Vein endothelial cell (primary cell): Measurements from ENCODE around the gene GPN2. TPM values are rescaled to one million over a fixed set of nuclear protein-coding genes. Genes with fewer than 3 reads are reported as not detected.

ENCODE experiments used
- total RNA-seq: library from RNA; depleted of rRNA; stranded (reverse); fragments of >200 nt; gene quantifications from 2 replicates; pipeline ENCODE4 v1.2.3, GENCODE V29; 2012

Gene GPN2
- 10.8 and 13.1 TPM in 2 replicates for total RNA-seq

DNA sequence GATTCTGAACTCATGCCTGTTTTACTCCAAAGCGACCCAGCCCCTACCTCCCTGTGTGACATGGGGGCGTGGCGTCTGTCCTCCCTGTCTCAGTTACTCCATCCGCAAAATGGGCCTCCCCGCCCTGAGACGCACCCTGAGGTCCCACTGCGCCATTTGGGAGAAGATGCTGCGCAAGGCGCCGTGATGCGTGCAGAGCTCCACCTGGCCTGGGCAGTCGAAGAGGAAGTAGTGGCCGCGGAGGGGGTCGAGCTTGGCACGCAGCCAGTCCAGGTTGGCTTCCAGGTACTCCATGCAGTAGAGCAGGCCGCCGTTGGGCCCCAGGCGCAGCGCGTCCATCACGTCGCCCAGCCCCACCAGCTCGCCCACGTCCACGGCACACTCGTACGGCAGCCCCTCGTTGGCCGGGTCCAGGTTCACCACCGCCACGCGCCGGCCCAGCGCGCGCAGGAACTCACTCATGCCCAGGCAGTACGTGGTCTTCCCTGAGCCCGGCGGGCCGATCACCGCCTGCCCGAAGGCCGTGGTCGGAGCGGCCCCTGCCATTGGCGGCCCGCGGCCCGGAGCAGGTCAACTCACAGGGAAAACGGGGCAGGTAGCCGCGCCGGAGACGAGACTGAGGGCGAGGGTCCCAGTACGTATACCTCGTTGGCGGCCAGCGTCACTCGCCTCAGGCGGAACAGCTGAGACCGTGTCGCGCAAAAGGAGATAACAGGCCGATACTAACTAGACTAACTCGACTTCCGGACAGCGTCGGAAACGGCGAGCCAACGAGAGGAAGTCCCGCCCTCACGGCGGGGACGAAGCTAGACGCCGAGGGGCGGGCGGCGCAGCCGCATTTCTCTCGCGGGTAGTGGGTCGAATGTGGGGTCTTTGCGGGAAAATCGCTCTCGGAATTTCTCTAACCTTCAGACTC is at the start of gene GPN2:
TSS of gene GPN2 (minus strand) at position 733 of the 916 bp plus-strand sequence. CDS start at position 546, 187 bp downstream.

DNA sequence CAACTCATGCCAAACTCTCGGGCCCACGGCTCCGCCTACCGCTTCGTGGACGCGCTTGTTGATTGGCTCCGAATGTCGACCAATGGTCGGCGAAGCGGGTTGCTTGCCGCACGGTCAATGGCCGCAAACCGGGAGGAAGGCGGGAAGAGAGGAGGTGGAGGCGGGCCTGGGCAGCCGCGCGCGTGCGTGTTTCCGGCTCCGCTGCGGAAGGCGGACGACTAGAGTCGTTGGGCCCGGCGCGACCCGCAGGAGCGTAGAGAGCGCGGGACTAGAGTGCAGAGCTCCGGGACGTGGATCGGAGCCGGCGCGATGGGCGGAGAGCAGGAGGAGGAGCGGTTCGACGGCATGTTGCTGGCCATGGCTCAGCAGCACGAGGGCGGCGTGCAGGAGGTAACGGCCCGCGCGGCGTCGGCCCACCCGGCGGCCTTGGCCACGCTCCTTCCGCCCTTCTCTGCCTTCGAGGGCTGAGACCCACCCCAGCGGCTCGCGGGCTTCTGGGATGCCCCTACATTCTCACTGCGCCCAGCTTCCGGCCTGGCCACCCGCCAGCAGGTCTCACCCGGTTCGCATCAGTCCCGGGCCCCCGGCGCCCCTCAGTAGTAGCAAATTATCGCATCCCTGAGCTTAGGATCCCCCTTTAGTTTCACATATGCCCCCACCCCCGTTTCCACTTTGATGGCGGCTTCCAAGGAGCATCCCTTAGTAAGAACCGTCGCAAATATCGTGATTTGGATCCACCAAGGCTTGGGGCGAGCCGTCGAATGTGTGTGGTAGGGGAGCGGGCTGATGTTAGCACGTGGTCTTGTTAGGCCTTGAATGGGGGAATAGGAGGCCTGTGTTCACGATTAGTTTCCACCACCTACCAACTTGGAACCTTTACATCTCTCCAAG is 31.7 kb upstream of the GPN2 start, which contains the start of gene NUDC:
TSS of gene NUDC (plus strand) at position 204 of the 891 bp plus-strand sequence. CDS start at position 310, 106 bp downstream.

DNA sequence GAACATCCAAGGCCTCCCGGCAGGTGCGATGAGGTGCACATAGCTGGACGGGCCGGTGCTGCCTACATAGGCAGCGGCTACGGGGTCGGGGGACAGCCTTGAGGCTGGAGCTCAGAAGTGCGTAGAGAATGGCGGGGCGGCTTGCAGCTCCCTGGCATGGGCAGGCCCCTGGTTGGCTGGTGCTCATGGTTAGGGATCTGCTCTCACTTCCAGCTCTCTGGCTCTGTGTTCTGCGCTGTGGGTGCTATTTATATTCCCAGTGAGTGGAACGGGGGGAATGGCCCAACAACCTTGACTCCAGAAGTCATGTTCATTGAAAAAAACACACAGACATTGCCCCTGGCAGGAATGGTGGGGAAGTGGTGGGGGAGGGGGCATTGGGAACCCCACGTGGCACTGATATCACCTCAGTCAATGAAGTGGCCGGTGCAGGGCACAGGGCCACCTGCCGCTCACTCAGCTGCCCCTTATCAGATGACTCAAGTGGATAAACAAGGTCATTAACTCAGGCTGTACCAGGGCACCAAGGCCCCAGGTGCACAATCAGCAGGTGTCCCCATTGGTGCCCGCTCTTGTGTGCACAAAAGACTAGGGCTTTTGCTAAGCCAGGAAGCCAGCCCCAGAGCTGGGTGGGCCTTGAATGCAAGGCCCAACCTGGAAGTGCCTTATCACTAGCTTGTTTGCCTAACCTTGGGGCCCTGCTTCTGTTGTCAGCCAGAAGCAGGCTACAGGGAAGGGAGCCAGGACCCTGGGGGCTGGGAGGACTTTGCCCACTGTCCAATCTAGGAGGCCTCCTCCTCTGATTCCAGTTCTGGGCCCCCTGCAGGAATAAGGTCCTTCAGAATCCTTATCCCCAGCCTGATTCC is 23.9 kb upstream of the GPN2 start, which contains the start of gene NR0B2:
TSS of gene NR0B2 (minus strand) at position 222 of the 866 bp plus-strand sequence. CDS start at position 187, 35 bp downstream.

GRCh38 chr1:26900001-26900814 is 10.1 kb upstream of the GPN2 start, which contains the start of gene GPATCH3:
Gene GPATCH3 (minus strand): TSS chr1:26900467. CDS start chr1:26900442, 25 bp downstream.

DNA sequence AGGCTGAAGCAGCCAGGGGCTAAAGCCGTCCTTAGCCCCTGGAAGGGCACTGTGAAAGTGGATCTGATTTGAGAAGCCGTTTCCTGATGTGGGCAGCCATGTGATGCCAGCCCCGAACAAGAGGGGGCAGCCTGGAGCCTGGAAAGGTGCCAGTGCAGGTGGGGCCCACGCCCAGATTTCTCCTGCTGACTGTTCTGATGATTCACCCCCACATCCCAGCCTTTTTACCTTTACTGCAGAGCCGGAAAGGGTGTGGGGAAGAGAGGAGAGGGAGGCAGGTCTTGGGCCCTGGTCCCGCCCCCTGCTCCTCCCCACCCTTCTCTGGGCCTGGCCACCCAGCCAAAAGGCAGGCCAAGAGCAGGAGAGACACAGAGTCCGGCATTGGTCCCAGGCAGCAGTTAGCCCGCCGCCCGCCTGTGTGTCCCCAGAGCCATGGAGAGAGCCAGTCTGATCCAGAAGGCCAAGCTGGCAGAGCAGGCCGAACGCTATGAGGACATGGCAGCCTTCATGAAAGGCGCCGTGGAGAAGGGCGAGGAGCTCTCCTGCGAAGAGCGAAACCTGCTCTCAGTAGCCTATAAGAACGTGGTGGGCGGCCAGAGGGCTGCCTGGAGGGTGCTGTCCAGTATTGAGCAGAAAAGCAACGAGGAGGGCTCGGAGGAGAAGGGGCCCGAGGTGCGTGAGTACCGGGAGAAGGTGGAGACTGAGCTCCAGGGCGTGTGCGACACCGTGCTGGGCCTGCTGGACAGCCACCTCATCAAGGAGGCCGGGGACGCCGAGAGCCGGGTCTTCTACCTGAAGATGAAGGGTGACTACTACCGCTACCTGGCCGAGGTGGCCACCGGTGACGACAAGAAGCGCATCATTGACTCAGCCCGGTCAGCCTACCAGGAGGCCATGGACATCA is 27.1 kb downstream of the GPN2 start, which contains the start of gene SFN:
TSS of gene SFN (plus strand) at position 369 of the 904 bp plus-strand sequence. CDS start at position 433, 64 bp downstream.

DNA sequence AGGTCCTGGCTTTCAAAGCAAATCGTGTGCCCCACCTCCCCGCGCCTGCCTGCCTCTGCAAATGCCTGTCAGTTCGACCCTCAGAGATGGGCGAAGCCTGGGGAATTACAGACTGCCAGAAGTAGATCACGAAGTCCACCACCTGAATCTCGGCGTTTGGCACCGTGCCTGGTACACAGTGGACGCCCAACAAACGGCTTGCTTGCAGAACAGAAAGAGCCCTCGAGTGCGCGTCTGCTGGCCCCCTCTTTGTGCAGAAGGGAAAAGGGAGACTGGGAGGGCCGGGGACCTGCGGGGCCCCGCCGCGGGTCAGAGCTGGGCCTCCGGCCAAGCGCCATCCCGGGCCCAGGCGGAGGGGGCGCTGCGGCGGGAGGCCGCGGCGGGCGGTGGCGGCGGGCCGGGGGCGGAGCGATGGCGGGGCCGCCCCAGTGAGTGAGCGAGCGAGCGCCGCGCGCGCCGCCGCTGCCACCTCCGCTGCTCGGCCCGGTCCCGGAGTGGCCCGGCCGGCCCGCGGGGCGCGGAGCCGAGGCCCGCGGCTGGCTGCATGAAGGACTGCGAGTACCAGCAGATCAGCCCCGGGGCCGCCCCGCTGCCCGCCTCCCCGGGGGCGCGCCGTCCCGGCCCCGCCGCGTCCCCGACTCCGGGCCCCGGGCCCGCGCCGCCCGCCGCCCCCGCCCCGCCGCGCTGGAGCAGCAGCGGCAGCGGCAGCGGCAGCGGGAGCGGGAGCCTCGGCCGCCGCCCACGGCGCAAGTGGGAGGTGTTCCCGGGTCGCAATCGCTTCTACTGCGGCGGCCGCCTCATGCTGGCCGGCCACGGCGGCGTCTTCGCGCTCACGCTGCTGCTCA is 63.6 kb downstream of the GPN2 start, which contains the start of gene ZDHHC18:
TSS of gene ZDHHC18 (plus strand) at position 428 of the 845 bp plus-strand sequence. CDS start at position 545, 117 bp downstream.

Other genes starting within 250 kb of the GPN2 start
- gene ARID1A, start 194.3 kb downstream of the GPN2 start, total RNA-seq: 35.1 and 43.8 TPM in 2 replicates
- 6.6 and 9.8 TPM in 2 replicates for gene PIGV, start 102.3 kb downstream of the GPN2 start, total RNA-seq
- 15.4 and 18.6 TPM in 2 replicates for gene ZDHHC18, start 63.6 kb downstream of the GPN2 start, total RNA-seq
- 0.10 TPM in 1 of 2 replicates, not detected in the other for gene SFN, start 27.1 kb downstream of the GPN2 start, total RNA-seq
- gene GPATCH3, start 10.2 kb upstream of the GPN2 start, total RNA-seq: 6.5 and 7.5 TPM in 2 replicates
- gene NR0B2, start 23.7 kb upstream of the GPN2 start, total RNA-seq: not detected in 2 replicates
- gene NUDC, start 31.5 kb upstream of the GPN2 start, total RNA-seq: 32.7 and 33.3 TPM in 2 replicates
- not detected in 2 replicates for gene KDF1, start 70.2 kb upstream of the GPN2 start, total RNA-seq
- gene TRNP1, start 103.4 kb upstream of the GPN2 start, total RNA-seq: 11.1 and 13.3 TPM in 2 replicates
- gene TENT5B, start 122.6 kb upstream of the GPN2 start, total RNA-seq: 0.57 and 0.98 TPM in 2 replicates